Measurements from ENCODE around the gene FGD5.

GRCh38 chr3:14867936-14868570 is 49.3 kb downstream of the FGD5 start:
- TF ChIP-seq CTCF (IDR thresholded peaks at IDR 0.05) = no peak
- TF ChIP-seq POLR2AphosphoS5 (IDR thresholded peaks at IDR 0.05) = no peak
